ENCODE measurements around the gene SRD5A1. TPM values are rescaled to one million over a fixed set of nuclear protein-coding genes. Genes with fewer than 3 reads are reported as not detected.
"Not testable (repeated sequence)": the region's sequence is repeated elsewhere in the genome, so short reads cannot be mapped to it uniquely, and the experiment has no call there.

Gene SRD5A1
- total RNA-seq, 2 experiments from 2014 or later = 16.7 to 32.5 TPM

- H4K20me1 ChIP-seq (ENCODE audit: insufficient read depth, low read length) = no peaks in the 10 kb centered on the region
- no peaks in the 10 kb centered on the region for H3K36me3 ChIP-seq (ENCODE audit: insufficient read depth, low read length)
- no peaks in the 10 kb centered on the region for H3K79me2 ChIP-seq (ENCODE audit: insufficient read depth, low read depth, low read length)
- ChIA-PET POLR2A (interaction anchor here (0.7 to 1.3 kb wide), 2 partner anchors 18 to 93 kb away, joined by 3 to 4 read pairs; no protein-coding TSS in a partner anchor), CTCF (ENCODE audit: unreplicated experiment) (no interaction called here)
- H2AFZ ChIP-seq (ENCODE audit: low read length) = no peak overlapping the region
- TF ChIP-seq EZH2phosphoT487 (IDR thresholded peaks at IDR 0.05; ENCODE audit: borderline replicate concordance, low read depth, low read length) (no peak), CTCF (conservative IDR thresholded peaks at IDR 0.05; ENCODE audit: low read length) (no peak)
- H3K9me3 ChIP-seq (ENCODE audit: low read length) = no peaks in the 10 kb centered on the region
- H3K4me3 ChIP-seq (ENCODE audit: low read depth, low read length, poor library complexity, severe bottlenecking) = no peak overlapping the region
- H3K4me1 ChIP-seq (ENCODE audit: insufficient read depth, low read length, poor library complexity, severe bottlenecking) = no peaks in the 10 kb centered on the region
- DNase-seq (ENCODE audit: low spot score) = no peak
- no TSS peak for BruUV-seq (replicated peaks)
- no peak overlapping the region for H3K27ac ChIP-seq (ENCODE audit: low read depth, low read length, poor library complexity, severe bottlenecking)
- intact Hi-C loops (cut with micrococcal nuclease; ENCODE audit: unreplicated experiment) = no loop called here
- no peaks in the 10 kb centered on the region for H3K9me2 ChIP-seq (ENCODE audit: insufficient read depth, low read length)
- no peak overlapping the region for H3K4me2 ChIP-seq (ENCODE audit: low read length)
These were observed 9.4 kb downstream of the SRD5A1 start for GRCh38 chr5:6642655-6643054.

GRCh38 chr5:6644794-6645241 is 11.6 kb downstream of the SRD5A1 start:
- Histone ChIP-seq H3K36me3 (ENCODE audit: insufficient read depth, low read length) (peaks cover 6% of the 10 kb centered on the region; the same call in 1 of the 2 replicates), H3K27ac (ENCODE audit: low read depth, low read length, poor library complexity, severe bottlenecking) (no peak overlapping the region), H3K9me3 (ENCODE audit: low read length) (no peaks in the 10 kb centered on the region), H3K79me2 (ENCODE audit: insufficient read depth, low read depth, low read length) (no peaks in the 10 kb centered on the region), H3K4me3 (ENCODE audit: low read depth, low read length, poor library complexity, severe bottlenecking) (no peak overlapping the region), H3K9me2 (ENCODE audit: insufficient read depth, low read length) (no peaks in the 10 kb centered on the region), H2AFZ (ENCODE audit: low read length) (no peak overlapping the region), H3K4me1 (ENCODE audit: insufficient read depth, low read length, poor library complexity, severe bottlenecking) (peaks cover 11% of the 10 kb centered on the region), H3K4me2 (ENCODE audit: low read length) (no peak overlapping the region), H4K20me1 (ENCODE audit: insufficient read depth, low read length) (no peaks in the 10 kb centered on the region)
- BruUV-seq (replicated peaks) = no TSS peak
- CTCF ChIA-PET (ENCODE audit: unreplicated experiment) = no interaction called here
- TF ChIP-seq CTCF (conservative IDR thresholded peaks at IDR 0.05; ENCODE audit: low read length) (no peak), EZH2phosphoT487 (IDR thresholded peaks at IDR 0.05; ENCODE audit: borderline replicate concordance, low read depth, low read length) (no peak)
- no peak for DNase-seq (ENCODE audit: low spot score)
- intact Hi-C loops (cut with micrococcal nuclease; ENCODE audit: unreplicated experiment) = no loop called here
- POLR2A ChIA-PET = no interaction called here

GRCh38 chr5:6645571-6646362 is 12.5 kb downstream of the SRD5A1 start:
- H3K9me2 ChIP-seq (ENCODE audit: insufficient read depth, low read length); H3K79me2 ChIP-seq (ENCODE audit: insufficient read depth, low read depth, low read length); H3K4me3 ChIP-seq (ENCODE audit: low read depth, low read length, poor library complexity, severe bottlenecking); H3K27ac ChIP-seq (ENCODE audit: low read depth, low read length, poor library complexity, severe bottlenecking); POLR2A ChIA-PET; H3K4me2 ChIP-seq (ENCODE audit: low read length); H3K9me3 ChIP-seq (ENCODE audit: low read length); H2AFZ ChIP-seq (ENCODE audit: low read length); H3K36me3 ChIP-seq (ENCODE audit: insufficient read depth, low read length); H4K20me1 ChIP-seq (ENCODE audit: insufficient read depth, low read length); intact Hi-C loops (cut with micrococcal nuclease; ENCODE audit: unreplicated experiment); BruUV-seq (replicated peaks); DNase-seq (ENCODE audit: low spot score): not testable (repeated sequence)
- CTCF ChIA-PET (ENCODE audit: unreplicated experiment) = interaction anchor here (0.5 kb wide), 1 partner anchor 37 kb away, joined by 4 read pairs; no protein-coding TSS in a partner anchor
- H3K4me1 ChIP-seq (ENCODE audit: insufficient read depth, low read length, poor library complexity, severe bottlenecking) = peaks cover 18% of the 10 kb centered on the region

Measured in OCI-LY7 (cell line).